ENCODE results near the gene CDHR3. TPM values are rescaled to one million over a fixed set of nuclear protein-coding genes. Genes with fewer than 3 reads are reported as not detected.

The CDHR3 gene
- total and polyA plus RNA-seq, 4 donors = 1.0 to 10.5 (median 1.8) TPM

DNA sequence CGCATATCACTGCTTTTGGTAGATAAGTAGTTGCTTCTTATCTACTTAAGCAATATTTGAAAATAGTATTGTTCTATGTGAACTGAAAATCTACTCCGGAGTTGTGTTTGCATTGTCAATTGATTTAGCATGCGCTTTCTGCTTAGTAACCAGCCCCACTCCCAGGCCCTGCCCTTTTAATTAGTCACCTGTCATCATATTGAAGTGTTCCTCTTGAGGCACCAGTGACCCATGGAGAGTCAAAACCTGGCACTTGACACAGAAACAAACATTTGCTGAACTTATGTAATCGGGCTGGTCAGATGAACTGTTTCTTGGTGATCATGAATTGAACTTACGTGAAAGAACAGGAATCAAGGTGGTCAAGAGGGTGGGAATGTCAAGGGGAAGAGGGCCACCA lies 27.8 kb upstream of the CDHR3 start:
- Histone ChIP-seq H3K9ac (ENCODE audit: low read depth in 1 of 2, low read length in 2 of 2) (no peak overlapping the region), H3K27ac (ENCODE audit: low read depth in 1 of 2, low read length in 2 of 2) (peak overlapping the region in 1 of 2 donors; percentile 63), H3K4me3 (ENCODE audit: low read depth in 1 of 3, low read length in 3 of 3) (no peak overlapping the region), H3K4me1 (ENCODE audit: control insufficient read depth in 4 of 4, insufficient read depth in 4 of 4, low read length in 3 of 4) (peaks cover 2 to 13% (median 10%) of the 10 kb centered on the region in 4 donors), H3K9me3 (ENCODE audit: control insufficient read depth in 4 of 4, low read length in 3 of 4) (no peaks in the 10 kb centered on the region), H3K36me3 (ENCODE audit: control insufficient read depth in 4 of 4, insufficient read depth in 3 of 4, low read depth in 1 of 4, low read length in 3 of 4) (no peaks in the 10 kb centered on the region), H3K27me3 (ENCODE audit: control insufficient read depth in 4 of 4, insufficient read depth in 4 of 4, low read length in 3 of 4) (no peaks in the 10 kb centered on the region)
- no peak for DNase-seq (ENCODE audit: low spot score)
- WGBS = 32% methylated on average over 5 of the region's 5 CpGs
- TF ChIP-seq, protein P1, sequence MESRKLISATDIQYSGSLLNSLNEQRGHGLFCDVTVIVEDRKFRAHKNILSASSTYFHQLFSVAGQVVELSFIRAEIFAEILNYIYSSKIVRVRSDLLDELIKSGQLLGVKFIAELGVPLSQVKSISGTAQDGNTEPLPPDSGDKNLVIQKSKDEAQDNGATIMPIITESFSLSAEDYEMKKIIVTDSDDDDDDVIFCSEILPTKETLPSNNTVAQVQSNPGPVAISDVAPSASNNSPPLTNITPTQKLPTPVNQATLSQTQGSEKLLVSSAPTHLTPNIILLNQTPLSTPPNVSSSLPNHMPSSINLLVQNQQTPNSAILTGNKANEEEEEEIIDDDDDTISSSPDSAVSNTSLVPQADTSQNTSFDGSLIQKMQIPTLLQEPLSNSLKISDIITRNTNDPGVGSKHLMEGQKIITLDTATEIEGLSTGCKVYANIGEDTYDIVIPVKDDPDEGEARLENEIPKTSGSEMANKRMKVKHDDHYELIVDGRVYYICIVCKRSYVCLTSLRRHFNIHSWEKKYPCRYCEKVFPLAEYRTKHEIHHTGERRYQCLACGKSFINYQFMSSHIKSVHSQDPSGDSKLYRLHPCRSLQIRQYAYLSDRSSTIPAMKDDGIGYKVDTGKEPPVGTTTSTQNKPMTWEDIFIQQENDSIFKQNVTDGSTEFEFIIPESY (IDR thresholded peaks at IDR 0.05) = no peak
- TF ChIP-seq TAF1 (conservative IDR thresholded peaks at IDR 0.05) (no peak), GABPA (IDR thresholded peaks at IDR 0.05 in 1 of 2, conservative IDR thresholded peaks at IDR 0.05 in 1 of 2) (no peak), RAD21 (IDR thresholded peaks at IDR 0.05) (peak in 1 of 2 donors; percentile 6), FOXA2 (IDR thresholded peaks at IDR 0.05) (no peak), JUND (IDR thresholded peaks at IDR 0.05) (no peak), HNF4G (IDR thresholded peaks at IDR 0.05) (no peak), NR2F2 (IDR thresholded peaks at IDR 0.05) (no peak), EGR1 (IDR thresholded peaks at IDR 0.05; ENCODE audit: low read depth in 2 of 2) (no peak), HNF4A (conservative IDR thresholded peaks at IDR 0.05) (peak in 1 of 2 donors; percentile 59), YY1 (IDR thresholded peaks at IDR 0.05) (peak; percentile 37), FOXA1 (IDR thresholded peaks at IDR 0.05) (no peak), RXRA (IDR thresholded peaks at IDR 0.05) (peak in 1 of 2 donors; percentile 48), SP1 (IDR thresholded peaks at IDR 0.05) (no peak)
- TF ChIP-seq, protein P2, sequence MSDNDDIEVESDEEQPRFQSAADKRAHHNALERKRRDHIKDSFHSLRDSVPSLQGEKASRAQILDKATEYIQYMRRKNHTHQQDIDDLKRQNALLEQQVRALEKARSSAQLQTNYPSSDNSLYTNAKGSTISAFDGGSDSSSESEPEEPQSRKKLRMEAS (IDR thresholded peaks at IDR 0.05) = peak; percentile 43
- TF ChIP-seq, protein P3, sequence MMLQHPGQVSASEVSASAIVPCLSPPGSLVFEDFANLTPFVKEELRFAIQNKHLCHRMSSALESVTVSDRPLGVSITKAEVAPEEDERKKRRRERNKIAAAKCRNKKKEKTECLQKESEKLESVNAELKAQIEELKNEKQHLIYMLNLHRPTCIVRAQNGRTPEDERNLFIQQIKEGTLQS (IDR thresholded peaks at IDR 0.05) = no peak
- TF ChIP-seq, protein P4, sequence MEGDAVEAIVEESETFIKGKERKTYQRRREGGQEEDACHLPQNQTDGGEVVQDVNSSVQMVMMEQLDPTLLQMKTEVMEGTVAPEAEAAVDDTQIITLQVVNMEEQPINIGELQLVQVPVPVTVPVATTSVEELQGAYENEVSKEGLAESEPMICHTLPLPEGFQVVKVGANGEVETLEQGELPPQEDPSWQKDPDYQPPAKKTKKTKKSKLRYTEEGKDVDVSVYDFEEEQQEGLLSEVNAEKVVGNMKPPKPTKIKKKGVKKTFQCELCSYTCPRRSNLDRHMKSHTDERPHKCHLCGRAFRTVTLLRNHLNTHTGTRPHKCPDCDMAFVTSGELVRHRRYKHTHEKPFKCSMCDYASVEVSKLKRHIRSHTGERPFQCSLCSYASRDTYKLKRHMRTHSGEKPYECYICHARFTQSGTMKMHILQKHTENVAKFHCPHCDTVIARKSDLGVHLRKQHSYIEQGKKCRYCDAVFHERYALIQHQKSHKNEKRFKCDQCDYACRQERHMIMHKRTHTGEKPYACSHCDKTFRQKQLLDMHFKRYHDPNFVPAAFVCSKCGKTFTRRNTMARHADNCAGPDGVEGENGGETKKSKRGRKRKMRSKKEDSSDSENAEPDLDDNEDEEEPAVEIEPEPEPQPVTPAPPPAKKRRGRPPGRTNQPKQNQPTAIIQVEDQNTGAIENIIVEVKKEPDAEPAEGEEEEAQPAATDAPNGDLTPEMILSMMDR (IDR thresholded peaks at IDR 0.05; ENCODE audit: low read depth, low read length, missing input control) = no peak
- TF ChIP-seq, protein P5, sequence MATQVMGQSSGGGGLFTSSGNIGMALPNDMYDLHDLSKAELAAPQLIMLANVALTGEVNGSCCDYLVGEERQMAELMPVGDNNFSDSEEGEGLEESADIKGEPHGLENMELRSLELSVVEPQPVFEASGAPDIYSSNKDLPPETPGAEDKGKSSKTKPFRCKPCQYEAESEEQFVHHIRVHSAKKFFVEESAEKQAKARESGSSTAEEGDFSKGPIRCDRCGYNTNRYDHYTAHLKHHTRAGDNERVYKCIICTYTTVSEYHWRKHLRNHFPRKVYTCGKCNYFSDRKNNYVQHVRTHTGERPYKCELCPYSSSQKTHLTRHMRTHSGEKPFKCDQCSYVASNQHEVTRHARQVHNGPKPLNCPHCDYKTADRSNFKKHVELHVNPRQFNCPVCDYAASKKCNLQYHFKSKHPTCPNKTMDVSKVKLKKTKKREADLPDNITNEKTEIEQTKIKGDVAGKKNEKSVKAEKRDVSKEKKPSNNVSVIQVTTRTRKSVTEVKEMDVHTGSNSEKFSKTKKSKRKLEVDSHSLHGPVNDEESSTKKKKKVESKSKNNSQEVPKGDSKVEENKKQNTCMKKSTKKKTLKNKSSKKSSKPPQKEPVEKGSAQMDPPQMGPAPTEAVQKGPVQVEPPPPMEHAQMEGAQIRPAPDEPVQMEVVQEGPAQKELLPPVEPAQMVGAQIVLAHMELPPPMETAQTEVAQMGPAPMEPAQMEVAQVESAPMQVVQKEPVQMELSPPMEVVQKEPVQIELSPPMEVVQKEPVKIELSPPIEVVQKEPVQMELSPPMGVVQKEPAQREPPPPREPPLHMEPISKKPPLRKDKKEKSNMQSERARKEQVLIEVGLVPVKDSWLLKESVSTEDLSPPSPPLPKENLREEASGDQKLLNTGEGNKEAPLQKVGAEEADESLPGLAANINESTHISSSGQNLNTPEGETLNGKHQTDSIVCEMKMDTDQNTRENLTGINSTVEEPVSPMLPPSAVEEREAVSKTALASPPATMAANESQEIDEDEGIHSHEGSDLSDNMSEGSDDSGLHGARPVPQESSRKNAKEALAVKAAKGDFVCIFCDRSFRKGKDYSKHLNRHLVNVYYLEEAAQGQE (IDR thresholded peaks at IDR 0.05) = no peak

Data from liver (tissue), 9 donors.